Keratinocyte (primary cell): ENCODE results near the gene IFIT2.
"Not testable (repeated sequence)": the region's sequence is repeated elsewhere in the genome, so short reads cannot be mapped to it uniquely, and the experiment has no call there.

Source experiments
- EZH2 ChIP-seq: IDR thresholded peaks from one replicate; pipeline ENCODE4 v1.6.1; 2012; ENCODE audit warnings: inconsistent platforms, mild to moderate bottlenecking, low read length, moderate library complexity
- TF ChIP-seq, protein P1 (sequence below), 3 experiments: IDR thresholded peaks in 1 of 3; conservative IDR thresholded peaks in 1 of 3; optimal IDR thresholded peaks in 1 of 3; 2 replicates in 2 of 3; 3 replicates in 1 of 3; pipeline versions ENCODE3 to v1.5.1; 2011; ENCODE audit warnings: low read length in 3 of 3, mild to moderate bottlenecking in 3 of 3, moderate library complexity in 2 of 3, control low read depth in 1 of 3, inconsistent platforms in 1 of 3; ENCODE audit not compliant: insufficient read depth in 2 of 3; ENCODE audit errors: extremely low read depth in 1 of 3

DNA sequence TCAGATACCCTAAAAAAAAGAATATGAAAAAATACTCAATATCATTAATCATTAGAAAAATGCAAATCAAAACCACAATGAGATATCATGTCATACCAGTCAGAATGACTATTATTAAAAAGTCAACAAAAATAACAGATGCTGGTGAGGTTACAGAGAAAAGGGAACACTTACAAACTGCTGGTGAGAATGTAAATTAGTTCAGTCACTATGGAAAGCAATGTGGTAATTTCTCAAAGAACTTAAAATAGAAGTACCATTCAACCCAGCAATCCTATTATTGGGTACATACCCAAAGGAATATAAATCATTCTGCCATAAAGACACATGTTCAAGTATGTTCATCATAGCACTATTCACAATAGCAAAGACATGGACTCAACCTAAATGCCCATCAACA lies 23.2 kb downstream of the IFIT2 start:
- TF ChIP-seq, protein P1, sequence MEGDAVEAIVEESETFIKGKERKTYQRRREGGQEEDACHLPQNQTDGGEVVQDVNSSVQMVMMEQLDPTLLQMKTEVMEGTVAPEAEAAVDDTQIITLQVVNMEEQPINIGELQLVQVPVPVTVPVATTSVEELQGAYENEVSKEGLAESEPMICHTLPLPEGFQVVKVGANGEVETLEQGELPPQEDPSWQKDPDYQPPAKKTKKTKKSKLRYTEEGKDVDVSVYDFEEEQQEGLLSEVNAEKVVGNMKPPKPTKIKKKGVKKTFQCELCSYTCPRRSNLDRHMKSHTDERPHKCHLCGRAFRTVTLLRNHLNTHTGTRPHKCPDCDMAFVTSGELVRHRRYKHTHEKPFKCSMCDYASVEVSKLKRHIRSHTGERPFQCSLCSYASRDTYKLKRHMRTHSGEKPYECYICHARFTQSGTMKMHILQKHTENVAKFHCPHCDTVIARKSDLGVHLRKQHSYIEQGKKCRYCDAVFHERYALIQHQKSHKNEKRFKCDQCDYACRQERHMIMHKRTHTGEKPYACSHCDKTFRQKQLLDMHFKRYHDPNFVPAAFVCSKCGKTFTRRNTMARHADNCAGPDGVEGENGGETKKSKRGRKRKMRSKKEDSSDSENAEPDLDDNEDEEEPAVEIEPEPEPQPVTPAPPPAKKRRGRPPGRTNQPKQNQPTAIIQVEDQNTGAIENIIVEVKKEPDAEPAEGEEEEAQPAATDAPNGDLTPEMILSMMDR (optimal IDR thresholded peaks at IDR 0.05 in 1 of 3, IDR thresholded peaks at IDR 0.05 in 1 of 3, conservative IDR thresholded peaks at IDR 0.05 in 1 of 3; ENCODE audit: extremely low read depth in 1 of 3, insufficient read depth in 2 of 3, low read length in 3 of 3): not testable (repeated sequence)
- TF ChIP-seq EZH2: not testable (repeated sequence)
